HepG2 (cell line): ENCODE data around the gene CAMTA1. TPM values are rescaled to one million over a fixed set of nuclear protein-coding genes. Genes with fewer than 3 reads are reported as not detected.

ENCODE experiments used
- ATAC-seq: fragments of 200-7000 bp; cut with Tn5 transposase; 3 replicates; pipeline ENCODE4 v1.9.1; 2020; ENCODE audit warnings: mild to moderate bottlenecking, moderate library complexity
- BruUV-seq: library from RNA; stranded (reverse); fragments of 400-500 nt; replicated peaks from 2 replicates; lab custom pipeline; 2021; lab: Mats Ljungman, UMichigan
- CTCF ChIA-PET: fragments of 300-600 bp; formaldehyde crosslinking; extraction: SDS; loops from one replicate; lab custom pipeline; 2021; ENCODE audit warnings: low total read pairs, inconsistent platforms, low intra/inter-chr PET ratio; lab: Yijun Ruan, JAX
- POLR2A ChIA-PET: fragments of 350-600 bp; sonication (Branson Sonifier 250); formaldehyde crosslinking; loops from one replicate; lab custom pipeline; 2020; ENCODE audit warnings: antibody characterized with exemption, inconsistent platforms; lab: Yijun Ruan, JAX
- DNase-seq: peaks from one replicate; pipeline ENCODE4 v3.0.0-alpha.2; 2015; ENCODE audit warnings: low spot score
- FAIRE-seq: peaks from 3 replicates; lab custom pipeline; 2011; peaks lifted over from hg19 to GRCh38; lab: Jason Lieb, UNC
- H2AFZ ChIP-seq: one replicate; pipeline ENCODE4 v1.6.1; 2011; ENCODE audit warnings: low read length, inconsistent platforms
- H3K27ac ChIP-seq: fragments of 300-600 bp; 3 replicates; pipeline ENCODE4 v1.8.0; 2011; ENCODE audit warnings: mixed run types, mild to moderate bottlenecking, mixed read lengths, low read length, inconsistent platforms; ENCODE audit not compliant: insufficient read depth; ENCODE audit errors: extremely low read length
- H3K27me3 ChIP-seq, 2 experiments: fragments of 200-600 bp in 1 of 2; 2 replicates in 1 of 2; 3 replicates in 1 of 2; pipeline versions ENCODE4 v1.6.0 to v1.8.0; 2011; ENCODE audit warnings: low read length in 2 of 2, mild to moderate bottlenecking in 2 of 2, moderate library complexity in 2 of 2, inconsistent platforms in 1 of 2; ENCODE audit not compliant: insufficient read depth in 2 of 2, control insufficient read depth in 1 of 2
- H3K36me3 ChIP-seq, 2 experiments: fragments of 200-600 bp in 1 of 2; replicated peaks in 1 of 2; 2 replicates in 1 of 2; 3 replicates in 1 of 2; pipeline versions ENCODE4 v1.5.1 to v1.8.0; 2011; ENCODE audit warnings: low read length in 2 of 2, inconsistent platforms in 1 of 2; ENCODE audit not compliant: insufficient read depth in 2 of 2, control insufficient read depth in 1 of 2
- H3K4me1 ChIP-seq: 2 replicates; pipeline ENCODE4 v1.5.1; 2012; ENCODE audit warnings: low read length, inconsistent platforms; ENCODE audit not compliant: insufficient read depth
- H3K4me2 ChIP-seq: 2 replicates; pipeline ENCODE4 v1.6.0; 2011; ENCODE audit warnings: low read depth, low read length, inconsistent platforms
- H3K4me3 ChIP-seq, 3 experiments: fragments of 200-600 bp in 1 of 3; sonication (generic), shearing (Covaris generic) in 1 of 3; replicated peaks in 1 of 3; 2 replicates each; pipeline ENCODE4 v1.5.1; 2011 to 2016; ENCODE audit warnings: low read length in 3 of 3, inconsistent platforms in 2 of 3, low read depth in 2 of 3, mild to moderate bottlenecking in 2 of 3, control low read depth in 1 of 3, mixed read lengths in 1 of 3; ENCODE audit not compliant: insufficient read depth in 1 of 3
- H3K79me2 ChIP-seq: one replicate; pipeline ENCODE4 v1.6.1; 2011; ENCODE audit warnings: low read length, inconsistent platforms; ENCODE audit not compliant: insufficient read depth
- H3K9ac ChIP-seq: 2 replicates; pipeline ENCODE4 v1.6.0; 2011; ENCODE audit warnings: mild to moderate bottlenecking, low read depth, low read length, inconsistent platforms; ENCODE audit not compliant: insufficient read depth
- H3K9me3 ChIP-seq: 2 replicates; pipeline ENCODE4 v1.5.1; 2012; ENCODE audit warnings: mild to moderate bottlenecking, low read length
- H4K20me1 ChIP-seq: 2 replicates; pipeline ENCODE4 v1.6.0; 2011; ENCODE audit warnings: inconsistent platforms, mild to moderate bottlenecking, low read length, moderate library complexity; ENCODE audit not compliant: insufficient read depth
- ADNP ChIP-seq: sonication (generic); formaldehyde crosslinking; IDR thresholded peaks from 2 replicates; pipeline ENCODE4 v1.4.0; 2020; ENCODE audit warnings: missing genetic modification reagents
- GABPA ChIP-seq, 2 experiments: IDR thresholded peaks; 2 replicates each; pipeline ENCODE4 v1.6.1; 2011 to 2016; ENCODE audit warnings: low read depth in 2 of 2, low read length in 1 of 2, missing biosample characterization in 1 of 2, missing genetic modification characterization in 1 of 2
- HNRNPUL1 ChIP-seq: fragments of 200-400 bp; formaldehyde crosslinking; IDR thresholded peaks from 2 replicates; pipeline ENCODE4 v1.6.1; 2017; ENCODE audit warnings: low read depth, mild to moderate bottlenecking, low read length, moderate library complexity
- KIAA2018 ChIP-seq: sonication (generic); formaldehyde crosslinking; IDR thresholded peaks from 2 replicates; pipeline ENCODE4 v1.5.0; 2020; ENCODE audit warnings: mild to moderate bottlenecking, missing genetic modification reagents, borderline replicate concordance
- SRSF1 ChIP-seq: fragments of 200-400 bp; formaldehyde crosslinking; optimal IDR thresholded peaks from 2 replicates; pipeline ENCODE3; 2017; ENCODE audit warnings: mild to moderate bottlenecking, low read depth, low read length, moderate library complexity
- TCF7 ChIP-seq: sonication (generic); IDR thresholded peaks from 2 replicates; pipeline ENCODE4 v1.6.1; 2016; ENCODE audit warnings: antibody characterized with exemption, low read depth
- ZBTB1 ChIP-seq: sonication (generic); formaldehyde crosslinking; IDR thresholded peaks from 2 replicates; pipeline ENCODE4 v1.4.0; 2020; ENCODE audit warnings: missing genetic modification reagents, borderline replicate concordance
- ZNF512B ChIP-seq: sonication (generic); formaldehyde crosslinking; IDR thresholded peaks from 2 replicates; pipeline ENCODE4 v1.5.1; 2020; ENCODE audit warnings: missing genetic modification reagents, mild to moderate bottlenecking, borderline replicate concordance
- ZNF776 ChIP-seq: sonication (generic); formaldehyde crosslinking; IDR thresholded peaks from 2 replicates; pipeline ENCODE4 v1.4.0; 2020; ENCODE audit warnings: mild to moderate bottlenecking, missing genetic modification reagents
- WGBS: methylation state at CpG from one replicate; pipeline ENCODE4 v1.1.6; 2017; ENCODE audit warnings: low lambda C conversion rate; 5-methylcytosine and 5-hydroxymethylcytosine counted together
- in situ Hi-C: cut with HindIII; loops from 2 replicates; pipeline ENCODE4 v1.10.0; 2017; ENCODE audit warnings: low pct_unique_long_range_greater_than_20kb; ENCODE audit not compliant: extremely low pct_ligation_motif_present
- intact Hi-C: fragments of 100-400 bp; cut with micrococcal nuclease; formaldehyde crosslinking; loops from one replicate; pipeline ENCODE4 v1.10.0; 2022; ENCODE audit not compliant: unreplicated experiment
- polyA plus RNA-seq, 8 experiments: library from polyadenylated mRNA; depleted of rRNA in 3 of 8; stranded (reverse) in 7 of 8; unstranded in 1 of 8; fragments of >200 nt; fragmentation: Illumina TruSeq in 4 of 8; extraction: Trizol in 4 of 8; gene quantifications; 2 replicates each; pipeline versions ENCODE4 v1.2.1 to v1.2.3, GENCODE V29; 2011 to 2016; ENCODE audit warnings: low read depth in 4 of 8, missing spikeins in 1 of 8, mixed read lengths in 1 of 8; ENCODE audit not compliant: insufficient read depth in 1 of 8
- total RNA-seq, 5 experiments: library from RNA; depleted of rRNA; stranded (reverse); fragments of >200 nt; fragmentation: Illumina TruSeq; extraction: Trizol; gene quantifications; 2 replicates each; pipeline ENCODE4 v1.2.3, GENCODE V29; 2016; ENCODE audit warnings: low read depth in 1 of 5

Gene CAMTA1
- total and polyA plus RNA-seq, 2 of the 13 experiments (the other 11 are each of a cell fraction or from before 2014, with no cell fraction given) = 25.0 to 36.4 TPM

- H3K27me3 ChIP-seq = no peaks in the 10 kb centered on the region
- no peaks in the 10 kb centered on the region for H3K79me2 ChIP-seq
- H2AFZ ChIP-seq = no peak overlapping the region
- POLR2A ChIA-PET = no interaction called here
- TF ChIP-seq TCF7 (no peak), ZNF512B (CRISPR knock-in tag) (no peak), ZBTB1 (CRISPR knock-in tag) (no peak), SRSF1 (no peak), KIAA2018 (CRISPR knock-in tag) (no peak), ADNP (no peak), GABPA (IDR thresholded peaks at IDR 0.05; ENCODE audit: low read depth, low read length) (no peak), GABPA (CRISPR knock-in tag; IDR thresholded peaks at IDR 0.05; ENCODE audit: low read depth) (no peak), ZNF776 (no peak), HNRNPUL1 (no peak)
- intact Hi-C loops (no loop called here), in situ Hi-C loops (no loop called here)
- 98% methylated on average over 5 of the region's 5 CpGs for WGBS
- H3K27ac ChIP-seq = no peak overlapping the region
- no peak overlapping the region for H3K4me2 ChIP-seq
- H4K20me1 ChIP-seq = no peaks in the 10 kb centered on the region
- H3K9ac ChIP-seq = no peak overlapping the region
- no peaks in the 10 kb centered on the region for H3K4me1 ChIP-seq
- no TSS peak for BruUV-seq
- no peaks in the 10 kb centered on the region for H3K9me3 ChIP-seq
- DNase-seq (no peak), ATAC-seq (no peak), FAIRE-seq (no peak)
- no peak overlapping the region for H3K4me3 ChIP-seq
- CTCF ChIA-PET = no interaction called here
- H3K36me3 ChIP-seq = peaks cover 0 to 2% of the 10 kb centered on the region in 2 experiments; a peak in 1 of 5 replicates
Measured at GRCh38 chr1:6867321-6867720, 82.1 kb downstream of the CAMTA1 start.
